ENCODE data around the gene NDUFAF5. TPM values are rescaled to one million over a fixed set of nuclear protein-coding genes. Genes with fewer than 3 reads are reported as not detected.
A peak's percentile ranks its signal among the peaks of the same experiment; 100 is the strongest.

NDUFAF5 gene
- total RNA-seq, 1 experiment from 2014 or later = 40.2 TPM

DNA sequence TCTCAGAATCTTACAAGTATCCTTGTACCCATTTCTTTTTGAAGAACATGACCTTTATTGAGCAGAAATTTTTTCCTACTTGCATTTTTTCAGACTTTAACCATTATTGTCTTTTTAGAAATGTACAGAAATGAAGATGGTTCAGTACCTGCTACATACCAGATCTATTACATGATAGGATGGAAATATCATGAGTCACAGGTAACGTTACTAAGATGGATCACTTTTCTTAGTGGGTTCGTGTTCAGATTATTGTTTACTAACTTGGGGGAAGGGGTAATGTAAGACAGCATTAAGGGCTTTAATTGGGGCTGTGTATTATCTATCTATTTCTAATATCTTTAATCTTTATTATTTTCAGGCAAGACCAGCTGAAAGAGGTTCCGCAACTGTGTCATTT lies 31.9 kb downstream of the NDUFAF5 start:
- Histone ChIP-seq H3K79me2 (ENCODE audit: insufficient read depth, low read length) (no peaks in the 10 kb centered on the region), H3K18ac (ENCODE audit: insufficient read length, low read depth, low read length) (no peak overlapping the region), H3K23ac (ENCODE audit: insufficient read length, low read depth, low read length) (no peak overlapping the region), H4K5ac (ENCODE audit: insufficient read length, low read depth, low read length) (no peak overlapping the region), H3K14ac (ENCODE audit: insufficient read depth, low read length) (no peak overlapping the region), H3K4ac (ENCODE audit: low read depth, low read length) (no peak overlapping the region), H2AK5ac (ENCODE audit: insufficient read length, low read length) (no peak overlapping the region), H3T11ph (ENCODE audit: low read length) (no peak overlapping the region), H3K27me3 (ENCODE audit: insufficient read depth, low read length) (no peaks in the 10 kb centered on the region), H2BK120ac (ENCODE audit: low read depth, low read length, poor library complexity, severe bottlenecking) (no peak overlapping the region), H3K27ac (ENCODE audit: insufficient read length, low read depth, low read length) (no peak overlapping the region), H3K4me2 (ENCODE audit: insufficient read depth, insufficient read length, low read length) (no peak overlapping the region), H3K79me1 (ENCODE audit: insufficient read depth, low read depth, low read length, poor library complexity, severe bottlenecking) (no peaks in the 10 kb centered on the region), H3K9ac (ENCODE audit: extremely low read depth, insufficient read length, low read length) (no peak overlapping the region), H3K23me2 (ENCODE audit: insufficient read length, low read depth, low read length, poor library complexity, severe bottlenecking) (no peaks in the 10 kb centered on the region), H2AFZ (ENCODE audit: low read length) (no peak overlapping the region), H2BK12ac (ENCODE audit: insufficient read length, low read depth, low read length) (no peak overlapping the region), H4K91ac (ENCODE audit: insufficient read length, low read depth, low read length) (no peak overlapping the region), H2BK20ac (ENCODE audit: low read depth, low read length, poor library complexity, severe bottlenecking) (no peak overlapping the region), H3K4me1 (ENCODE audit: insufficient read depth, low read length) (no peaks in the 10 kb centered on the region), H3K9me3 (ENCODE audit: control insufficient read depth, low read depth, low read length) (no peaks in the 10 kb centered on the region), H4K20me1 (ENCODE audit: control insufficient read depth, insufficient read depth, insufficient read length) (no peaks in the 10 kb centered on the region), H2BK5ac (ENCODE audit: insufficient read length, low read length) (no peak overlapping the region), H4K8ac (replicated peaks; ENCODE audit: insufficient read length, low read depth, low read length) (no peak overlapping the region), H3K56ac (ENCODE audit: insufficient read length, low read depth, low read length) (no peak overlapping the region), H2BK15ac (ENCODE audit: low read depth, low read length) (no peak overlapping the region)
- H3K4me3 Mint-ChIP-seq = no peak overlapping the region
- H3K9me3 Mint-ChIP-seq = no peaks in the 10 kb centered on the region
- TF ChIP-seq, protein P1, sequence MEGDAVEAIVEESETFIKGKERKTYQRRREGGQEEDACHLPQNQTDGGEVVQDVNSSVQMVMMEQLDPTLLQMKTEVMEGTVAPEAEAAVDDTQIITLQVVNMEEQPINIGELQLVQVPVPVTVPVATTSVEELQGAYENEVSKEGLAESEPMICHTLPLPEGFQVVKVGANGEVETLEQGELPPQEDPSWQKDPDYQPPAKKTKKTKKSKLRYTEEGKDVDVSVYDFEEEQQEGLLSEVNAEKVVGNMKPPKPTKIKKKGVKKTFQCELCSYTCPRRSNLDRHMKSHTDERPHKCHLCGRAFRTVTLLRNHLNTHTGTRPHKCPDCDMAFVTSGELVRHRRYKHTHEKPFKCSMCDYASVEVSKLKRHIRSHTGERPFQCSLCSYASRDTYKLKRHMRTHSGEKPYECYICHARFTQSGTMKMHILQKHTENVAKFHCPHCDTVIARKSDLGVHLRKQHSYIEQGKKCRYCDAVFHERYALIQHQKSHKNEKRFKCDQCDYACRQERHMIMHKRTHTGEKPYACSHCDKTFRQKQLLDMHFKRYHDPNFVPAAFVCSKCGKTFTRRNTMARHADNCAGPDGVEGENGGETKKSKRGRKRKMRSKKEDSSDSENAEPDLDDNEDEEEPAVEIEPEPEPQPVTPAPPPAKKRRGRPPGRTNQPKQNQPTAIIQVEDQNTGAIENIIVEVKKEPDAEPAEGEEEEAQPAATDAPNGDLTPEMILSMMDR (conservative IDR thresholded peaks at IDR 0.05) = no peak
- no CpG with 5 or more reads among the region's 3 CpGs for WGBS (ENCODE audit: extremely low coverage, insufficient read length, low lambda C conversion rate)
- H3K27ac Mint-ChIP-seq = 0 out of 7 replicates have a peak overlapping the region, but pooled peaks of 1 of the 3 experiments have one; percentile 76
- H3K36me3 Mint-ChIP-seq (ENCODE audit: insufficient read depth in 1 of 3, low read depth in 3 of 3) = peaks cover 0 to 50% (median 41%) of the 10 kb centered on the region in 3 experiments; a peak in 6 of 7 replicates
- no peak for DNase-seq
- H3K27me3 Mint-ChIP-seq (ENCODE audit: low read depth) = no peaks in the 10 kb centered on the region
- H3K4me1 Mint-ChIP-seq = no peaks in the 10 kb centered on the region

All from H9 (cell line).